Thymus (tissue), 11 donors: Measurements from ENCODE around the gene RNF186. TPM values are rescaled to one million over a fixed set of nuclear protein-coding genes. Genes with fewer than 3 reads are reported as not detected.

Source experiments
- DNase-seq, 9 donors: peaks; one replicate each; pipeline ENCODE4 v3.0.0-alpha.2; 2013; ENCODE audit warnings: low spot score in 9 of 9, low read depth in 6 of 9, missing footprints in 1 of 9
- H3K27ac ChIP-seq, 2 donors: one replicate each; pipeline ENCODE4 v1.5.1; 2013; ENCODE audit warnings: control low read depth in 1 of 2, low read depth in 1 of 2, low read length in 1 of 2, mild to moderate bottlenecking in 1 of 2, moderate library complexity in 1 of 2
- H3K27me3 ChIP-seq, 2 donors: one replicate each; pipeline ENCODE4 v1.5.1; 2013; ENCODE audit warnings: low read length in 1 of 2; ENCODE audit not compliant: control insufficient read depth in 2 of 2, insufficient read depth in 1 of 2
- H3K36me3 ChIP-seq, 2 donors: one replicate each; pipeline ENCODE4 v1.5.1; 2013; ENCODE audit warnings: low read length in 1 of 2, mild to moderate bottlenecking in 1 of 2, moderate library complexity in 1 of 2; ENCODE audit not compliant: control insufficient read depth in 2 of 2, insufficient read depth in 2 of 2
- H3K4me1 ChIP-seq, 2 donors: one replicate each; pipeline ENCODE4 v1.5.1; 2013; ENCODE audit warnings: low read length in 2 of 2; ENCODE audit not compliant: control insufficient read depth in 2 of 2, insufficient read depth in 2 of 2
- H3K4me3 ChIP-seq, 2 donors: one replicate each; pipeline ENCODE4 v1.5.1; 2013; ENCODE audit warnings: low read length in 2 of 2, control low read depth in 1 of 2, mild to moderate bottlenecking in 1 of 2
- H3K9me3 ChIP-seq, 2 donors: one replicate each; pipeline ENCODE4 v1.5.1; 2013; ENCODE audit warnings: low read length in 1 of 2, mild to moderate bottlenecking in 1 of 2; ENCODE audit not compliant: control insufficient read depth in 2 of 2, insufficient read depth in 1 of 2
- WGBS: extraction: QIAGEN DNeasy Blood & Tissue Kit; methylation state at CpG from one replicate; pipeline ENCODE4 v1.1.7; 2013; 5-methylcytosine and 5-hydroxymethylcytosine counted together
- polyA plus RNA-seq: library from polyadenylated mRNA; stranded (reverse); fragments of 200-250 nt; gene quantifications from one replicate; pipeline ENCODE4 v1.2.3, GENCODE V29; 2013
- total RNA-seq: library from RNA; stranded (reverse); fragments of 120-200 nt; gene quantifications from one replicate; pipeline ENCODE4 v1.2.4, GENCODE V29; 2013
- donor health status: healthy.

Gene RNF186
- total and polyA plus RNA-seq, 2 donors: 0.14 to 0.34 TPM

GRCh38 chr1:19774180-19774785 is 40.8 kb downstream of the RNF186 start:
- 95% methylated on average over 6 of the region's 6 CpGs for WGBS
- Histone ChIP-seq H3K4me3 (no peak overlapping the region), H3K36me3 (no peaks in the 10 kb centered on the region), H3K27ac (no peak overlapping the region), H3K27me3 (no peaks in the 10 kb centered on the region), H3K9me3 (no peaks in the 10 kb centered on the region), H3K4me1 (no peaks in the 10 kb centered on the region)
- DNase-seq: no peak

DNA sequence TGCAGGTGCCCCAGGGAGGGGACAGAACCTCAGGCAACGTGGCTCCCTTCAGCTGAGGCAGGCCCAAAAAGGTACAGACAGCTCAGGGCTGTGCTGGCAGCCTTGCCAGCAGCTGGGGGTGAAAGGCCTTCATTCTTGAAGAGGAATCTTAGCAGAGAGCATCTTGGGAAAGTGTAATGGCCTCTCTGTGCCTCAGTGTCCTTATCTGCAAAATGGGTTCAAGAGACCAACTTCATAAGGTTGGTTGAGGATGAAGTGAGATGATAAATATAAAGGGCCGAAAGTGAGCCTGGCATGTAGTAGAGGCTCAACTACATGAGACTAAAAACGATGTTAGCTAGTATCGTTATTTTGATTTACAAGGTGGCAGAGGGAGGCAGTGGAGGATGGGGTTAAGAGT is 41.6 kb downstream of the RNF186 start:
- Histone ChIP-seq H3K36me3 (no peaks in the 10 kb centered on the region), H3K4me3 (no peak overlapping the region)
- WGBS: 92% methylated on average over 4 of the region's 4 CpGs

GRCh38 chr1:19772053-19772452 is 43.0 kb downstream of the RNF186 start:
- no peaks in the 10 kb centered on the region for H3K9me3 ChIP-seq
- H3K27ac ChIP-seq: no peak overlapping the region
- H3K36me3 ChIP-seq: no peaks in the 10 kb centered on the region
- H3K27me3 ChIP-seq: no peaks in the 10 kb centered on the region
- DNase-seq: no peak
- WGBS: 95% methylated on average over 9 of the region's 9 CpGs
- no peak overlapping the region for H3K4me3 ChIP-seq
- no peaks in the 10 kb centered on the region for H3K4me1 ChIP-seq

More for the DNA sequence above, 41.6 kb downstream of the RNF186 start:
- no peak overlapping the region for H3K27ac ChIP-seq
- H3K9me3 ChIP-seq: no peaks in the 10 kb centered on the region
- H3K27me3 ChIP-seq: no peaks in the 10 kb centered on the region
- no peaks in the 10 kb centered on the region for H3K4me1 ChIP-seq
- no peak for DNase-seq

DNA sequence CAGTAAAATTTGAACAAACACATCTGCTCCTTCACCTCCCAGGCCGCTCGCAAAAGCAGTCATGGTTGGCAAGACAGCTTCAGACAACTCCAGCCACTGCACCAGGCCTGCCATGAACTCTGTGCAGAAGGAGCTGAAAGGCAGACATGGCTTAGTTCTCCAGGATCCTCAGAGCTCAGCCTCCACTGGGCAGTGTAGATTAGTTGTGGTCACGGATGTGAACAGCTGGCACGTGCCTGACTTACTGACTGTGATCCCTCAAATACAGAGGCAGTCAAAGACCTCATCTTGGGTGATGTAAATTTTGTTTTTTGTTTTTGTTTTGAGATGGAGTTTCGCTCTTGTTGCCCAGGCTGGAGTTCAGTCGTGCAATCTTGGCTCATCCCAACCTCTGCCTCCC is 43.7 kb downstream of the RNF186 start:
- no peak overlapping the region for H3K4me3 ChIP-seq
- no peaks in the 10 kb centered on the region for H3K27me3 ChIP-seq
- 96% methylated on average over 6 of the region's 6 CpGs for WGBS
- H3K4me1 ChIP-seq: no peaks in the 10 kb centered on the region
- H3K27ac ChIP-seq: no peak overlapping the region
- H3K36me3 ChIP-seq: no peaks in the 10 kb centered on the region
- no peaks in the 10 kb centered on the region for H3K9me3 ChIP-seq
- no peak for DNase-seq

DNA sequence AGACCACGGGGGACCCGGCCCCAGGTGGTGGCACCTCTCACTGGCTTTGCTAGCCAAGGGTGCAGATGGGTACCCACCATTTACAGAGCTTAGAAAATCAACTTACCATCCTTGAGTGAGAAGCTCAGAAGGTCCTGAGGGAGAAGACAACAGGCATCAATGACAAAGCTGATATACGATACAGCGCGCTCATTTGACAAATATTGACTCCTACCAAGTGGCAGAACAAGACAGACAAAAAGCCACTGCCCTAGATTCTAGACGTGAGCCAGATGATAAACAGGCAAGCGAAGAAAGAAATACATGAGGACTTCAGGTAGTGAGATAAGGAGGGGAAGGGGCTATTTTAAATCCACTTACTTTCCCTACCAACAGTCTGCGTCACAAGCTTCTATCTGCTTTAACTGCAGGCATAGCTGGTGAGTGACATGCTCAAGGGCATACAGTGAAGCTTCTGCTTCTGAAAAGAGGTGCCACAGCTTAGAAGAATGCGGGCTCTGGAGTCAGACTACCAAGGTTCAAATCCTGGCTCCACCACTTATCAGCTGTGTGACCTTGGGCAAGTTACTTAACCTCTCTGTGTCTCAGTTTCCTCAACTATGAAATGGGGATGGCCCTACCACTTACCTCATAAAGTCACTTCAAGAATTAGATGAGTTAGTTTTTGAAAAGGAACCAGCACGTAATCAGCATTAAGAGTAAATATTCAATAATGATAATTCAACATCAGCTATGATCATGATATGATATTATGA is 44.5 kb downstream of the RNF186 start:
- Histone ChIP-seq H3K36me3 (no peaks in the 10 kb centered on the region), H3K9me3 (no peaks in the 10 kb centered on the region), H3K4me1 (no peaks in the 10 kb centered on the region), H3K27ac (no peak overlapping the region), H3K27me3 (no peaks in the 10 kb centered on the region), H3K4me3 (no peak overlapping the region)
- 85% methylated on average over 10 of the region's 10 CpGs for WGBS
- no peak for DNase-seq

DNA sequence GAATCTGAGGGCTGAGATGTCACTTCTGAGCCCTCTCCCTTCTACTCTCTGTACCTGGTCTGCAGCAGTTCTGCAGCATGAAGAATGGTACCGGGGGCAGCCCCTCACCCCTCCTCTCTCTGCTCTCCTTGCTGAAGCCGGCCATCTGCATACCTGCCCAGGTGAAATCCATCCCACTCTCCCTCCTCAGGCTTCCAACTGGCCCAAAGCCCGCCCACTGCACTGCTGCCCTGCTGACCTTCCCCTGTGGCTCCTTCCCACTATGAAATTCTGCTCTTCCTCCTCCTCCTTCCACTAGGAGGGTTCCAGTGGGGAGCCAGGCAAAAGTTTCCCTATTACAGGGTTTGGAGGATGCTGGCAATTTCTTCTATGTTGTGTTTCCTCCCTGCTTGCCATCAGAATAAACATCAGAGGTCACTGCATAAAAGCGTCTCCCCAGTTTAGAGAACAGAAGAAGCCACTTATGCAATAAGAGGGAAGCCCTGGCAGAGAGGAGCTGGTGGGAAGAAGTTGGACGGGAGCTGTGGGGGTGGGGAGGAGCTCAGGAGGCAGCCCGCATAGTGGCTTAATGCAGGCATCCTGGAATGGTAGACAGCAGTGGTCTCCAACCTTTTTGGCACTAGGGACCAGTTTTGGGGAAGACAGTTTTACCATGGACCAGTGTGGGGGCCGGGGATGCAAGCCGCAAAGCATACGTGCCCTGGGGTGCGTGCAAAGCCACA is 45.7 kb downstream of the RNF186 start:
- no peak for DNase-seq
- no peaks in the 10 kb centered on the region for H3K9me3 ChIP-seq
- H3K4me1 ChIP-seq: no peaks in the 10 kb centered on the region
- no peaks in the 10 kb centered on the region for H3K27me3 ChIP-seq
- H3K36me3 ChIP-seq: no peaks in the 10 kb centered on the region
- no peak overlapping the region for H3K4me3 ChIP-seq
- 92% methylated on average over 10 of the region's 10 CpGs for WGBS
- H3K27ac ChIP-seq: no peak overlapping the region

DNA sequence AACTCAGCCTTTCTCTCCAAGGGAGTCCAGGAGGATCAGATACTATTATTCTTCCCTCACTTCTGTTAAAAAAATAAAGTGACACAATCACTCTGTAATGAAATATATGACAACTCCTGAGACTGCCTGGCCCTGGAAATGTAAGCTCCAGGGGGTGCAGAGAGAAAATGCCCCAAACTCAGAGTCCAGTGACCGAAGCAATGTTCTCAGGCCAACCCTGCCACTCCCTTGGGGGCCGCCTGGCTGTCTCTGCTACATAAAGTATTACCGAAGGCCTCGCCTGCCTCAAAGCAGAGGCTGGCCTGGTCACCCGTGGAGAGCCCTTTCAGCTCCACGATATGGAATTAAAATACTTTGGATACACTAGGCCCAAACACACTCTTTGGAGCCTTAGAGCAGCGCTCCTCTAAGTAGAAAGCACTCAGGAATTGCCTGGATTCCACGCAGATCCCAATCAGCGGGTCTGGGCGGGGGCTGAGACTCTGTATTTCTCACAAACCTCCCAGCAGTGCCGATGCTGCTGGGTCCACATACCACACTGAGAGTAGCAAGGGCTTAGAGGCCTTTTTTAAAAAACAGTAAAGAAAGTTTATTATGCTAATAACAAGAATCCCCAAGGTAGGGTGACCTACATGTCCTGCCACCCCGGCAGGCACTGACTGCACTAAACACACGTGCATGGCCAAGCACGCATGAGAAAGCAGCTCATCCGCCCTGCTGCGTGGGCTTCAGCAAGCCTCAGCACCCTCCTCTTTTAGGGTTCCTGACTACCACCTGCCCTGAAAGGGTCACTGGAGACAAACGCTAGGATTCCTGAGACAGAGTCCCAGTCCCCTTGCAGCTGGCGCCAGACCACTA is 46.5 kb downstream of the RNF186 start:
- no peaks in the 10 kb centered on the region for H3K36me3 ChIP-seq
- no peak overlapping the region for H3K4me3 ChIP-seq
- H3K27me3 ChIP-seq: no peaks in the 10 kb centered on the region
- no peaks in the 10 kb centered on the region for H3K4me1 ChIP-seq
- WGBS: 96% methylated on average over 18 of the region's 18 CpGs
- no peak for DNase-seq
- no peaks in the 10 kb centered on the region for H3K9me3 ChIP-seq
- no peak overlapping the region for H3K27ac ChIP-seq

DNA sequence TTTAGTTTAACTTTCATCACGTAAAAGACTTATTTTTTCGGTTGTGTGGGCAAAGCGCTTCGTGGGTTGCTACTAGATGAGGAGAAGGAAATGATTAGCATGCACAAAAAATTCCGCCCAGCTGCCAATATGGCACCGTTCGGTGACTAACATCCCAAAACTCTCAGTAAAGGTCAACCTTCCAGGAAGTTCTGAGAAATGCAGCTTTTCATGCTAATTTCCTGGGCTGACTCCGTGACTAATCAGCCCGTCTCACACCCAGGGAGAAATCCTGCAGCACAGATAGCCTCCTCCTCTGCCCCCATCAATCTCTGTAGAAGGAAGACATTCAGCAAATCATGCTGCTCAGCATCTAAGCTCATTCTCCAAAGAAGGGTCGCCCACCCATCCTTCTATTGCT is 49.5 kb downstream of the RNF186 start:
- 96% methylated on average over 10 of the region's 10 CpGs for WGBS
- Histone ChIP-seq H3K36me3 (no peaks in the 10 kb centered on the region), H3K27ac (no peak overlapping the region)

More for the DNA sequence above, 49.5 kb downstream of the RNF186 start:
- H3K27me3 ChIP-seq: no peaks in the 10 kb centered on the region
- DNase-seq: no peak
- H3K4me1 ChIP-seq: no peaks in the 10 kb centered on the region
- H3K4me3 ChIP-seq: no peak overlapping the region
- no peaks in the 10 kb centered on the region for H3K9me3 ChIP-seq
